ENCODE data around the gene FAM151B. TPM values are rescaled to one million over a fixed set of nuclear protein-coding genes. Genes with fewer than 3 reads are reported as not detected.
"Not testable (repeated sequence)": the region's sequence is repeated elsewhere in the genome, so short reads cannot be mapped to it uniquely, and the experiment has no call there.

Gene FAM151B
- total RNA-seq, 3 donors from 2014 or later, result 1.2 to 3.2 (median 1.5) TPM

GRCh38 chr5:80577707-80578106, 89.8 kb downstream of the FAM151B start:
- intact Hi-C loops (cut with DNase I, micrococcal nuclease), result no loop called here
- no peak for DNase-seq
- no peak for ATAC-seq

GRCh38 chr5:80579050-80579449, 91.2 kb downstream of the FAM151B start:
- intact Hi-C loops (cut with DNase I, micrococcal nuclease), result no loop called here
- ATAC-seq, result no peak
- no peak for TF ChIP-seq CTCF (IDR thresholded peaks at IDR 0.05)
- Histone ChIP-seq H3K36me3 (ENCODE audit: low read depth) (no peaks in the 10 kb centered on the region), H3K4me1 (ENCODE audit: low read depth) (no peaks in the 10 kb centered on the region), H3K9me3 (no peaks in the 10 kb centered on the region), H3K4me3 (no peak overlapping the region)
- DNase-seq, result no peak

More at GRCh38 chr5:80577707-80578106, 89.8 kb downstream of the FAM151B start:
- no peaks in the 10 kb centered on the region for H3K36me3 ChIP-seq (ENCODE audit: low read depth)
- H3K9me3 ChIP-seq, result no peaks in the 10 kb centered on the region
- no peak for TF ChIP-seq CTCF (IDR thresholded peaks at IDR 0.05)
- no peak overlapping the region for H3K4me3 ChIP-seq
- H3K4me1 ChIP-seq (ENCODE audit: low read depth), result no peaks in the 10 kb centered on the region

GRCh38 chr5:80580291-80580690, 92.4 kb downstream of the FAM151B start:
- intact Hi-C loops (cut with DNase I, micrococcal nuclease); H3K9me3 ChIP-seq; DNase-seq; H3K4me3 ChIP-seq; H3K36me3 ChIP-seq (ENCODE audit: low read depth); H3K4me1 ChIP-seq (ENCODE audit: low read depth); ATAC-seq: not testable (repeated sequence)

GRCh38 chr5:80584770-80585169, 96.9 kb downstream of the FAM151B start:
- Histone ChIP-seq H3K4me3 (no peak overlapping the region), H3K36me3 (ENCODE audit: low read depth) (no peaks in the 10 kb centered on the region), H3K9me3 (no peaks in the 10 kb centered on the region), H3K4me1 (ENCODE audit: low read depth) (no peaks in the 10 kb centered on the region)
- DNase-seq (no peak), ATAC-seq (no peak)
- TF ChIP-seq CTCF (IDR thresholded peaks at IDR 0.05), result no peak
- intact Hi-C loops (cut with DNase I, micrococcal nuclease), result no loop called here

- intact Hi-C loops (cut with DNase I, micrococcal nuclease), result no loop called here
- Histone ChIP-seq H3K36me3 (ENCODE audit: low read depth) (no peaks in the 10 kb centered on the region), H3K4me3 (no peak overlapping the region), H3K4me1 (ENCODE audit: low read depth) (no peaks in the 10 kb centered on the region), H3K9me3 (no peaks in the 10 kb centered on the region)
- ATAC-seq (no peak), DNase-seq (no peak)
- no peak for TF ChIP-seq CTCF (IDR thresholded peaks at IDR 0.05)
These were observed 101.1 kb downstream of the FAM151B start for GRCh38 chr5:80588858-80589540.

GRCh38 chr5:80590766-80591165, 102.9 kb downstream of the FAM151B start:
- Histone ChIP-seq H3K9me3 (no peaks in the 10 kb centered on the region), H3K4me1 (ENCODE audit: low read depth) (no peaks in the 10 kb centered on the region), H3K36me3 (ENCODE audit: low read depth) (no peaks in the 10 kb centered on the region), H3K4me3 (no peak overlapping the region)
- no peak for DNase-seq
- no peak for TF ChIP-seq CTCF (IDR thresholded peaks at IDR 0.05)
- no peak for ATAC-seq
- intact Hi-C loops (cut with DNase I, micrococcal nuclease), result no loop called here

Data from mucosa of descending colon (tissue), 3 donors.